ENCODE results near the gene DRAM2.

DNA sequence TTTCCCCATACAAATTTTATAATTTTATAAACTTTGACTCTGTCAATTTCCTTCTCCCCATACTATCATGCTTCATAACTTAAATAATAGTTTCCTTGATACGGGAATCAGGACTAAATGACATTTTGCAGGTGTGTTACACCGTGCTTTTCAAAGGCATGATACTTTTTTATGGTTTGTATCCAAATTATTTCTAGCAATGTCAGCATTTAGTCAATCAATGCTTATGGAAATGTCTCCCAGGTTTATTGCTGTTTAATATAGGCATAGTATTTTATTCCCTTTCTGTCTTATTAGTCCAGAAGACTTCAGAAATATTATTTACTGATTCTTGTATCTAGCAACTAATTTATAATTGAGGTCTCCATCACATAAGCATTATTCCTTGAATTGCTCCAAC lies 23.4 kb downstream of the DRAM2 start:
- TF ChIP-seq BHLHE40 (IDR thresholded peaks at IDR 0.05; ENCODE audit: low read depth, low read length) (no peak), RFX5 (IDR thresholded peaks at IDR 0.05; ENCODE audit: low read depth, low read length) (no peak)
